GM12874 (cell line): Measurements from ENCODE around the gene CRTAC1.

Source experiments
- CTCF ChIP-seq: IDR thresholded peaks from 2 replicates; pipeline ENCODE4 v1.5.1; 2011; ENCODE audit warnings: low read depth, mild to moderate bottlenecking, control low read depth, low read length, moderate library complexity; ENCODE audit not compliant: insufficient read depth

Gene CRTAC1

GRCh38 chr10:98060079-98060478 lies 29.7 kb upstream of the CRTAC1 start:
- TF ChIP-seq CTCF, result no peak

- no peak for TF ChIP-seq CTCF
These were observed 27.9 kb upstream of the CRTAC1 start for GRCh38 chr10:98058295-98058694.

GRCh38 chr10:98055841-98056516 lies 25.6 kb upstream of the CRTAC1 start:
- TF ChIP-seq CTCF, result no peak

- TF ChIP-seq CTCF, result no peak
These were observed 16.8 kb upstream of the CRTAC1 start for GRCh38 chr10:98047009-98047741.

GRCh38 chr10:98045785-98046389 lies 15.5 kb upstream of the CRTAC1 start:
- TF ChIP-seq CTCF, result peak; percentile 87

- TF ChIP-seq CTCF, result peak; percentile 77
These were observed 11.1 kb upstream of the CRTAC1 start for GRCh38 chr10:98041352-98042043.

- no peak for TF ChIP-seq CTCF
These were observed 9.4 kb upstream of the CRTAC1 start for GRCh38 chr10:98039690-98040381.
